Hepatocyte (in vitro differentiated cells): Measurements from ENCODE around the gene DENND6A. TPM values are rescaled to one million over a fixed set of nuclear protein-coding genes. Genes with fewer than 3 reads are reported as not detected.

Experiments
- DNase-seq: peaks from one replicate; pipeline ENCODE4 v3.0.0-alpha.2; 2016; ENCODE audit warnings: low spot score
- H2AFZ ChIP-seq: fragments of 200-600 bp; sonication (generic); 2 replicates; pipeline ENCODE4 v1.6.0; 2016; ENCODE audit warnings: antibody characterized with exemption, mild to moderate bottlenecking
- H3K27ac ChIP-seq: fragments of 200-600 bp; sonication (generic); 2 replicates; pipeline ENCODE4 v1.5.1; 2016; ENCODE audit warnings: mild to moderate bottlenecking
- H3K27me3 ChIP-seq: fragments of 200-600 bp; sonication (generic); 2 replicates; pipeline ENCODE4 v1.6.1; 2016
- H3K36me3 ChIP-seq: fragments of 200-600 bp; sonication (generic); replicated peaks from 2 replicates; pipeline ENCODE4 v1.5.1; 2016; ENCODE audit warnings: low read depth; ENCODE audit not compliant: insufficient read depth
- H3K4me1 ChIP-seq: fragments of 200-600 bp; sonication (generic); 2 replicates; pipeline ENCODE4 v1.5.1; 2016; ENCODE audit warnings: mild to moderate bottlenecking, moderate library complexity; ENCODE audit not compliant: insufficient read depth
- H3K4me2 ChIP-seq: fragments of 200-600 bp; sonication (generic); 2 replicates; pipeline ENCODE4 v1.6.0; 2016
- H3K4me3 ChIP-seq: fragments of 200-600 bp; sonication (generic); 2 replicates; pipeline ENCODE4 v1.5.1; 2016; ENCODE audit warnings: mild to moderate bottlenecking
- H3K79me2 ChIP-seq: fragments of 200-600 bp; sonication (generic); 2 replicates; pipeline ENCODE4 v1.6.0; 2017; ENCODE audit warnings: mild to moderate bottlenecking
- H3K9me2 ChIP-seq: fragments of 200-600 bp; sonication (generic); replicated peaks from 2 replicates; pipeline ENCODE4 v1.6.0; 2017; ENCODE audit warnings: mild to moderate bottlenecking; ENCODE audit not compliant: insufficient read depth
- H3K9me3 ChIP-seq: fragments of 200-600 bp; sonication (generic); 2 replicates; pipeline ENCODE4 v1.5.1; 2016; ENCODE audit warnings: low read depth, mild to moderate bottlenecking
- H4K20me1 ChIP-seq: fragments of 200-600 bp; sonication (generic); 2 replicates; pipeline ENCODE4 v1.6.0; 2016; ENCODE audit warnings: mild to moderate bottlenecking; ENCODE audit not compliant: insufficient read depth, poor library complexity, severe bottlenecking
- EZH2 ChIP-seq: fragments of 200-600 bp; sonication (generic); IDR thresholded peaks from 2 replicates; pipeline ENCODE4 v1.6.1; 2016; ENCODE audit warnings: antibody characterized with exemption, mild to moderate bottlenecking, borderline replicate concordance
- EZH2phosphoT487 ChIP-seq: fragments of 200-600 bp; sonication (generic); IDR thresholded peaks from one replicate; pipeline ENCODE4 v1.6.1; 2018; ENCODE audit warnings: antibody characterized with exemption, mild to moderate bottlenecking, low read depth, moderate library complexity; ENCODE audit not compliant: unreplicated experiment, severe bottlenecking
- WGBS: methylation state at CpG from one replicate; pipeline ENCODE4 v1.1.6; 2016; ENCODE audit warnings: low lambda C conversion rate; ENCODE audit errors: missing lambda C conversion rate; 5-methylcytosine and 5-hydroxymethylcytosine counted together
- polyA plus RNA-seq: library from polyadenylated mRNA; unstranded; fragments of >200 nt; fragmentation: Nextera tagmentation; extraction: Ambion mirVana; gene quantifications from 2 replicates; pipeline ENCODE4 v1.2.1, GENCODE V29; 2016
- total RNA-seq: library from RNA; depleted of rRNA; stranded (reverse); fragments of >200 nt; gene quantifications from 2 replicates; pipeline ENCODE4 v1.2.3, GENCODE V29; 2014
- TF ChIP-seq, protein P1 (sequence below): fragments of 200-600 bp; sonication (generic); IDR thresholded peaks from 2 replicates; pipeline ENCODE4 v1.5.1; 2016; ENCODE audit warnings: antibody characterized with exemption, mild to moderate bottlenecking; ENCODE audit not compliant: poor library complexity

DENND6A gene
- total and polyA plus RNA-seq, 2 experiments from 2014 or later: 6.3 to 19.3 TPM

GRCh38 chr3:57627976-57628375 is 64.9 kb downstream of the DENND6A start:
- Histone ChIP-seq H4K20me1 (no peaks in the 10 kb centered on the region), H3K4me1 (no peaks in the 10 kb centered on the region), H3K79me2 (no peaks in the 10 kb centered on the region), H3K4me3 (no peak overlapping the region), H3K27me3 (no peaks in the 10 kb centered on the region), H3K9me3 (no peaks in the 10 kb centered on the region), H3K27ac (no peak overlapping the region), H3K4me2 (no peak overlapping the region), H3K36me3 (no peaks in the 10 kb centered on the region), H3K9me2 (no peaks in the 10 kb centered on the region), H2AFZ (no peak overlapping the region)
- TF ChIP-seq EZH2phosphoT487 (no peak), EZH2 (no peak)
- TF ChIP-seq, protein P1, sequence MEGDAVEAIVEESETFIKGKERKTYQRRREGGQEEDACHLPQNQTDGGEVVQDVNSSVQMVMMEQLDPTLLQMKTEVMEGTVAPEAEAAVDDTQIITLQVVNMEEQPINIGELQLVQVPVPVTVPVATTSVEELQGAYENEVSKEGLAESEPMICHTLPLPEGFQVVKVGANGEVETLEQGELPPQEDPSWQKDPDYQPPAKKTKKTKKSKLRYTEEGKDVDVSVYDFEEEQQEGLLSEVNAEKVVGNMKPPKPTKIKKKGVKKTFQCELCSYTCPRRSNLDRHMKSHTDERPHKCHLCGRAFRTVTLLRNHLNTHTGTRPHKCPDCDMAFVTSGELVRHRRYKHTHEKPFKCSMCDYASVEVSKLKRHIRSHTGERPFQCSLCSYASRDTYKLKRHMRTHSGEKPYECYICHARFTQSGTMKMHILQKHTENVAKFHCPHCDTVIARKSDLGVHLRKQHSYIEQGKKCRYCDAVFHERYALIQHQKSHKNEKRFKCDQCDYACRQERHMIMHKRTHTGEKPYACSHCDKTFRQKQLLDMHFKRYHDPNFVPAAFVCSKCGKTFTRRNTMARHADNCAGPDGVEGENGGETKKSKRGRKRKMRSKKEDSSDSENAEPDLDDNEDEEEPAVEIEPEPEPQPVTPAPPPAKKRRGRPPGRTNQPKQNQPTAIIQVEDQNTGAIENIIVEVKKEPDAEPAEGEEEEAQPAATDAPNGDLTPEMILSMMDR: no peak
- 94% methylated on average over 6 of the region's 6 CpGs for WGBS
- DNase-seq: no peak

DNA sequence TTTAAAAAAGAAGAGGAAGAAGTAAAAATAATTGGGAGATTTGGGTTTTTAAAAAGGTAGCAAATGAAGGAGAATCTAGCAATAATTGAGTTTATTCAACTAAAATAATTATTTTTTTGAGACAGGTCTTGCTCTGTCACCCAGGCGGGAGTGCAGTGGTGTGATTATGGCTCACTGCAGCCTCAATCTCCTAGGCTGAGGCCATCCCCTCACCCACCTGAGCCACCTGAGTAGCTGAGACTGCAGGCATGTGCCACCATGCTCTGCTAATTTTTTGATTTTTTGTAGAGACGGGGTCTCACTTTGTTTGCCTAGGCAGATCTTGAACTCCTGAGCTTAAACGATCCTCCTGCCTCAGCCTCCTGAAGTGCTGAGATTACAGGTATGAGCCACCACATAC is 68.1 kb downstream of the DENND6A start:
- Histone ChIP-seq H3K9me3 (no peaks in the 10 kb centered on the region), H3K79me2 (no peaks in the 10 kb centered on the region), H3K36me3 (no peaks in the 10 kb centered on the region), H3K4me2 (no peak overlapping the region), H4K20me1 (no peaks in the 10 kb centered on the region), H3K27me3 (no peaks in the 10 kb centered on the region), H3K27ac (no peak overlapping the region), H2AFZ (no peak overlapping the region), H3K4me3 (no peak overlapping the region), H3K9me2 (no peaks in the 10 kb centered on the region), H3K4me1 (no peaks in the 10 kb centered on the region)
- WGBS: 100% methylated on average over 3 of the region's 3 CpGs
- TF ChIP-seq, protein P1: no peak
- TF ChIP-seq EZH2phosphoT487 (no peak), EZH2 (no peak)
- DNase-seq: no peak

DNA sequence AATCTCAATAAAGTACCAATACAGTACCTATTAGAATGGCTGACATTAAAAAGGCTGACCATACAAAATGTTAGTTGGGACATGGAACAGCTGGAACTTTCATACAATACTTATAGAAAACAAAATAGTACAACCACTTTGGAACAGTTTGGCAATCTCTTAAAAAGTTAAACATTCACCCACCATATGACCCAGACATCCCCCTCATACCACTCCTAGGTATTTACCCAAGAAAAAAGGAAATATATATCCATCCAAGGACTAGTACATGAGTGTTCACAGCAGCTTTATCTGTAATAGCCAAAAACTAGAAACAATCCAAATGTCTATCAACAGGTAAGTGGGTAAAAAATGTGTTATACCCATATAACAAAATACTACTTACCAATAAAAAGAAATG is 70.5 kb downstream of the DENND6A start:
- Histone ChIP-seq H3K9me2 (no peaks in the 10 kb centered on the region), H3K4me1 (no peaks in the 10 kb centered on the region), H3K4me3 (no peak overlapping the region), H4K20me1 (no peaks in the 10 kb centered on the region), H2AFZ (no peak overlapping the region), H3K36me3 (no peaks in the 10 kb centered on the region), H3K79me2 (no peaks in the 10 kb centered on the region), H3K9me3 (no peaks in the 10 kb centered on the region), H3K27ac (no peak overlapping the region), H3K4me2 (no peak overlapping the region), H3K27me3 (no peaks in the 10 kb centered on the region)
- TF ChIP-seq, protein P1: no peak
- TF ChIP-seq EZH2 (no peak), EZH2phosphoT487 (no peak)
- DNase-seq: no peak

DNA sequence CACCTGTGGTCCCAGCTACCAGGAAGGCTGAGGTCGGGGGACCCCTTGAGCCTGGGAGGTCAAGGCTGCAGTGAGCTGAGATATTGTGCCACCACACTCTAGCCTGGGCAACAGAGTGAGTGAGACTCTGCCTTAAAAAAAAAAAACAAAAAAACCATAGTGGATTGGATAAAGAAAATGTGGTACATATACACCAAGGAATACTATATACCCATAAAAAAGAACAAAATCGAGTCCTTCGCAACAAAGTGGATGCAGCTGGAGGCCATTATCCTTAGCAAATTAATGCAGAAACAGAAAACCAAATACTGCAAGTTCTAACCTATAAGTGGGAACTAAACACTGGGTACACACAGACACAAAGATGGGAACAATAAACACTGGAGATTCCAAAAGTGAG is 75.1 kb downstream of the DENND6A start:
- Histone ChIP-seq H3K4me1 (no peaks in the 10 kb centered on the region), H3K27me3 (no peaks in the 10 kb centered on the region), H3K27ac (no peak overlapping the region)

More for the DNA sequence above, 75.1 kb downstream of the DENND6A start:
- TF ChIP-seq EZH2phosphoT487 (no peak), EZH2 (no peak)
- TF ChIP-seq, protein P1: no peak
- no peak for DNase-seq
- Histone ChIP-seq H3K4me2 (no peak overlapping the region), H3K36me3 (no peaks in the 10 kb centered on the region), H2AFZ (no peak overlapping the region), H3K9me2 (no peaks in the 10 kb centered on the region), H3K4me3 (no peak overlapping the region), H4K20me1 (no peaks in the 10 kb centered on the region), H3K9me3 (no peaks in the 10 kb centered on the region), H3K79me2 (no peaks in the 10 kb centered on the region)
- 96% methylated on average over 3 of the region's 3 CpGs for WGBS
